HCT116 (cell line): Measurements from ENCODE around the gene REST.

Experiments used
- CEBPB ChIP-seq: IDR thresholded peaks from 2 replicates; pipeline ENCODE4 v1.6.1; 2012; ENCODE audit warnings: low read depth
- REST ChIP-seq: IDR thresholded peaks from 2 replicates; pipeline ENCODE4 v1.6.1; 2012; ENCODE audit warnings: low read depth
- TF ChIP-seq, protein P1 (sequence below), 3 experiments: fragments of 200-600 bp in 1 of 3; sonication (generic) in 1 of 3; IDR thresholded peaks in 2 of 3; conservative IDR thresholded peaks in 1 of 3; 2 replicates each; pipeline ENCODE4 v1.5.1; 2012 to 2017; ENCODE audit warnings: low read depth in 2 of 3, low read length in 2 of 3, antibody characterized with exemption in 1 of 3, borderline replicate concordance in 1 of 3, control low read depth in 1 of 3, mild to moderate bottlenecking in 1 of 3, mixed read lengths in 1 of 3, mixed run types in 1 of 3, moderate library complexity in 1 of 3; ENCODE audit not compliant: insufficient read depth in 1 of 3

DNA sequence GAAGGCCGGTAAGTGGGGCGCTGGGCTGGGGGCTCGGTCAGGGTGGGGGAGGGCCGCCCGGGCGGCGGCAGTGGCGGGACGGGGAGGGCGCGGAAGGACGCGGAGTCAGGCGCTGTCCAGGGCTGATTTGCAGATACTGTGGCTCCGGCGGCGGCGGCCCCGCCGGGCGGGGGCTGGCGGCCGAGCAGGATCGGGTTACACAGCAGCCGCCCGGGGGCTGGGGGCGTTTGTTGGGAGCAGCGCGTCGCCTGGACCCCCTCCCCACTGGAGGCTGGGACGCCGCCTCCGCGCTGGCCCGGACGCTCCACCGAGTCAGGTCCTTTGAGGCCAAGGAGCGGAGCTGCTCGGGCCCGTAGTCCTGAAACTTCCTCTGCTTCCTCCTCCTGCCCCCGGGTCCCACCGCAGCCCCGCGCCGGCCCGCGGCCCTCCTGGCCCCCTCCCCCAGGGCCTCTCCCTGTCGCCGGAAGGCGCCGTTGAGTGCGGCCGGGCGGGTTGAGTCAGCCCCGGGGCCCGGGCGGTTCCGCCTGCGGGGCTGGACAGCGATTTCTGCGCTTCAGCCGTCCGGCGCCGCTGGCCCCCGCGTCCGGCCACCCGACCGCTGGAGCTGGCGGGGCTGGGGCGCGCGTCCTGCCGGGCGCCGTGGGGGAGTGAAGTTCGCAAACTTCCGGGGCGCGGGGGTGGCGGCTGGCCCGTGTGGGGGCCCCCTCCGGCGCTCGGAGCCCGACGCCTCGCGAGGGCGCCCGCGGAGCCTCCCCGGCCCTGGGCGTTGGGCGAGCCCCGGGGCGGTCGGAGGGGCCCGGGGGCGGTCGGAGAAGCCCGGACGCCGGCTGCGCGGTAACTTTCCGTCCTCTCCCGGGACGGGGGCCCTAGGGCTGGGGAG, 746 bp downstream of the REST start:
- no peak for TF ChIP-seq CEBPB
- TF ChIP-seq REST = peak; percentile 62
- TF ChIP-seq, protein P1, sequence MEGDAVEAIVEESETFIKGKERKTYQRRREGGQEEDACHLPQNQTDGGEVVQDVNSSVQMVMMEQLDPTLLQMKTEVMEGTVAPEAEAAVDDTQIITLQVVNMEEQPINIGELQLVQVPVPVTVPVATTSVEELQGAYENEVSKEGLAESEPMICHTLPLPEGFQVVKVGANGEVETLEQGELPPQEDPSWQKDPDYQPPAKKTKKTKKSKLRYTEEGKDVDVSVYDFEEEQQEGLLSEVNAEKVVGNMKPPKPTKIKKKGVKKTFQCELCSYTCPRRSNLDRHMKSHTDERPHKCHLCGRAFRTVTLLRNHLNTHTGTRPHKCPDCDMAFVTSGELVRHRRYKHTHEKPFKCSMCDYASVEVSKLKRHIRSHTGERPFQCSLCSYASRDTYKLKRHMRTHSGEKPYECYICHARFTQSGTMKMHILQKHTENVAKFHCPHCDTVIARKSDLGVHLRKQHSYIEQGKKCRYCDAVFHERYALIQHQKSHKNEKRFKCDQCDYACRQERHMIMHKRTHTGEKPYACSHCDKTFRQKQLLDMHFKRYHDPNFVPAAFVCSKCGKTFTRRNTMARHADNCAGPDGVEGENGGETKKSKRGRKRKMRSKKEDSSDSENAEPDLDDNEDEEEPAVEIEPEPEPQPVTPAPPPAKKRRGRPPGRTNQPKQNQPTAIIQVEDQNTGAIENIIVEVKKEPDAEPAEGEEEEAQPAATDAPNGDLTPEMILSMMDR (IDR thresholded peaks at IDR 0.05 in 2 of 3, conservative IDR thresholded peaks at IDR 0.05 in 1 of 3; ENCODE audit: borderline replicate concordance in 1 of 3, insufficient read depth in 1 of 3, low read depth in 2 of 3, low read length in 2 of 3) = no peak
